ENCODE results near the gene E2F4. TPM values are rescaled to one million over a fixed set of nuclear protein-coding genes. Genes with fewer than 3 reads are reported as not detected.
A peak's percentile ranks its signal among the peaks of the same experiment; 100 is the strongest.

Gene E2F4
- total and polyA plus RNA-seq, 2 of the 13 experiments (the other 11 are each of a cell fraction or from before 2014, with no cell fraction given): 84.8 to 91.2 TPM

DNA sequence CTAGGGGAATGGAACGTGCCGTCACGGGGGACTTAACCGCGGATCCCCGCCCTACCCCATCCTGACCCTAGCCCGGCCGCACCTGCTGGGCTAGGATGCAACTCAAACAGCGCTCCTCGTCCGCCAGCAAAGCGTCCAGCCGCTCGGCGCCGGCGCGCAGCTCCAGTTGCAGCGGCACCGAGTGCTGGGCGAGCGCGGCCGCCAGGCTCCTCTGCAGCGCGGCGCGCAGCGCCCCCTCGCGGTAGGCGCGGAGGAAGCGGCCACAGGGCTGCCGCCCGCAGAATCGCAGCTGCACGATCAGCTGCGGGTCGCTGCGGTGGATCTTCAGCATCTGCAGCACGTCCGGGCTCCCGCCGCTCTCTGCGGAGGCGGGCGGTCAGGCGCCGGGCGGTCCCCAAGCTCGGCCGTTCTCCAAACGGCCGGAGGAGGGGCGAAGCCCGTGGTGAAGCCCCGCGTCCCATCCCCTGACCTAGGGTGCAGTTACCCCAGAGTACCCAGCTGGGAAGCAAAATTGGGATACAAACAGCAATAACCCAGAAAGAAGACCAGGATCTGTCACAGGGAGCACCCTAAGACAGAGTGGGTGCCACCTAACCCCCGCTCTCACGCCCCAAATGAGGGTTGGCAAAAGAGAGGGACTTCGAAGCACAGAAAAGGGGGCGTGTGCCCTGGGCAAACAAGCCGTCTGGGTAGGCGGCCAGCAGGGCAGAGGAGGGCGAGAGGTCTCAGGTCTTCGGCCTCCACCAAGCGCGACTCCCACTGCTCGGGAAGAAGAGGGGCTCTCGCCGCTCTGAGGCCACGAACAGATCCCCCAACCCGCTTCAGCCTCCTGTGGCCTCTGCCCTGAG lies 36.4 kb upstream of the E2F4 start (continued):
- TF ChIP-seq ZNF841 (CRISPR knock-in tag; IDR thresholded peaks at IDR 0.05; ENCODE audit: borderline replicate concordance) (no peak), ATF7-NPFF (CRISPR knock-in tag; IDR thresholded peaks at IDR 0.05; ENCODE audit: low read depth) (peak; percentile 78), RFXANK (CRISPR knock-in tag; IDR thresholded peaks at IDR 0.05) (no peak), ZNF350 (CRISPR knock-in tag; IDR thresholded peaks at IDR 0.05; ENCODE audit: borderline replicate concordance, low read depth) (no peak), ZNF501 (CRISPR knock-in tag; IDR thresholded peaks at IDR 0.05) (peak; percentile 77; the same call in 1 of the 2 replicates), POLR2G (IDR thresholded peaks at IDR 0.05; ENCODE audit: low read depth, low read length) (no peak), HMG20B (CRISPR knock-in tag; conservative IDR thresholded peaks at IDR 0.05) (no peak), BRD4 (CRISPR knock-in tag; IDR thresholded peaks at IDR 0.05) (peak; percentile 48; the same call in 1 of the 2 replicates), FOXJ3 (CRISPR knock-in tag; IDR thresholded peaks at IDR 0.05; ENCODE audit: borderline replicate concordance) (no peak), NR2F1 (CRISPR knock-in tag; IDR thresholded peaks at IDR 0.05) (no peak), HES4 (CRISPR knock-in tag; IDR thresholded peaks at IDR 0.05; ENCODE audit: borderline replicate concordance) (no peak), ZNF3 (CRISPR knock-in tag; IDR thresholded peaks at IDR 0.05) (no peak), POLR2A (IDR thresholded peaks at IDR 0.05; ENCODE audit: insufficient read depth in 1 of 2, low read depth in 2 of 2, low read length in 2 of 2) (no peak), ZNF367 (CRISPR knock-in tag; IDR thresholded peaks at IDR 0.05; ENCODE audit: borderline replicate concordance) (no peak), SRSF4 (IDR thresholded peaks at IDR 0.05; ENCODE audit: low read depth, low read length, poor library complexity, severe bottlenecking) (no peak), GATAD1 (CRISPR knock-in tag; IDR thresholded peaks at IDR 0.05) (0 out of 2 replicates have a peak, but pooled peaks have one; percentile 30), ZNF430 (CRISPR knock-in tag; IDR thresholded peaks at IDR 0.05) (no peak), NRL (CRISPR knock-in tag; IDR thresholded peaks at IDR 0.05; ENCODE audit: borderline replicate concordance) (no peak), ZNF616 (CRISPR knock-in tag; IDR thresholded peaks at IDR 0.05; ENCODE audit: low read depth) (no peak)
- TF ChIP-seq, protein P1, sequence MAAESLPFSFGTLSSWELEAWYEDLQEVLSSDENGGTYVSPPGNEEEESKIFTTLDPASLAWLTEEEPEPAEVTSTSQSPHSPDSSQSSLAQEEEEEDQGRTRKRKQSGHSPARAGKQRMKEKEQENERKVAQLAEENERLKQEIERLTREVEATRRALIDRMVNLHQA (CRISPR knock-in tag; IDR thresholded peaks at IDR 0.05): no peak
- TF ChIP-seq, protein P2, sequence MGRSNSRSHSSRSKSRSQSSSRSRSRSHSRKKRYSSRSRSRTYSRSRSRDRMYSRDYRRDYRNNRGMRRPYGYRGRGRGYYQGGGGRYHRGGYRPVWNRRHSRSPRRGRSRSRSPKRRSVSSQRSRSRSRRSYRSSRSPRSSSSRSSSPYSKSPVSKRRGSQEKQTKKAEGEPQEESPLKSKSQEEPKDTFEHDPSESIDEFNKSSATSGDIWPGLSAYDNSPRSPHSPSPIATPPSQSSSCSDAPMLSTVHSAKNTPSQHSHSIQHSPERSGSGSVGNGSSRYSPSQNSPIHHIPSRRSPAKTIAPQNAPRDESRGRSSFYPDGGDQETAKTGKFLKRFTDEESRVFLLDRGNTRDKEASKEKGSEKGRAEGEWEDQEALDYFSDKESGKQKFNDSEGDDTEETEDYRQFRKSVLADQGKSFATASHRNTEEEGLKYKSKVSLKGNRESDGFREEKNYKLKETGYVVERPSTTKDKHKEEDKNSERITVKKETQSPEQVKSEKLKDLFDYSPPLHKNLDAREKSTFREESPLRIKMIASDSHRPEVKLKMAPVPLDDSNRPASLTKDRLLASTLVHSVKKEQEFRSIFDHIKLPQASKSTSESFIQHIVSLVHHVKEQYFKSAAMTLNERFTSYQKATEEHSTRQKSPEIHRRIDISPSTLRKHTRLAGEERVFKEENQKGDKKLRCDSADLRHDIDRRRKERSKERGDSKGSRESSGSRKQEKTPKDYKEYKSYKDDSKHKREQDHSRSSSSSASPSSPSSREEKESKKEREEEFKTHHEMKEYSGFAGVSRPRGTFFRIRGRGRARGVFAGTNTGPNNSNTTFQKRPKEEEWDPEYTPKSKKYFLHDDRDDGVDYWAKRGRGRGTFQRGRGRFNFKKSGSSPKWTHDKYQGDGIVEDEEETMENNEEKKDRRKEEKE (IDR thresholded peaks at IDR 0.05): no peak
- TF ChIP-seq, protein P3, sequence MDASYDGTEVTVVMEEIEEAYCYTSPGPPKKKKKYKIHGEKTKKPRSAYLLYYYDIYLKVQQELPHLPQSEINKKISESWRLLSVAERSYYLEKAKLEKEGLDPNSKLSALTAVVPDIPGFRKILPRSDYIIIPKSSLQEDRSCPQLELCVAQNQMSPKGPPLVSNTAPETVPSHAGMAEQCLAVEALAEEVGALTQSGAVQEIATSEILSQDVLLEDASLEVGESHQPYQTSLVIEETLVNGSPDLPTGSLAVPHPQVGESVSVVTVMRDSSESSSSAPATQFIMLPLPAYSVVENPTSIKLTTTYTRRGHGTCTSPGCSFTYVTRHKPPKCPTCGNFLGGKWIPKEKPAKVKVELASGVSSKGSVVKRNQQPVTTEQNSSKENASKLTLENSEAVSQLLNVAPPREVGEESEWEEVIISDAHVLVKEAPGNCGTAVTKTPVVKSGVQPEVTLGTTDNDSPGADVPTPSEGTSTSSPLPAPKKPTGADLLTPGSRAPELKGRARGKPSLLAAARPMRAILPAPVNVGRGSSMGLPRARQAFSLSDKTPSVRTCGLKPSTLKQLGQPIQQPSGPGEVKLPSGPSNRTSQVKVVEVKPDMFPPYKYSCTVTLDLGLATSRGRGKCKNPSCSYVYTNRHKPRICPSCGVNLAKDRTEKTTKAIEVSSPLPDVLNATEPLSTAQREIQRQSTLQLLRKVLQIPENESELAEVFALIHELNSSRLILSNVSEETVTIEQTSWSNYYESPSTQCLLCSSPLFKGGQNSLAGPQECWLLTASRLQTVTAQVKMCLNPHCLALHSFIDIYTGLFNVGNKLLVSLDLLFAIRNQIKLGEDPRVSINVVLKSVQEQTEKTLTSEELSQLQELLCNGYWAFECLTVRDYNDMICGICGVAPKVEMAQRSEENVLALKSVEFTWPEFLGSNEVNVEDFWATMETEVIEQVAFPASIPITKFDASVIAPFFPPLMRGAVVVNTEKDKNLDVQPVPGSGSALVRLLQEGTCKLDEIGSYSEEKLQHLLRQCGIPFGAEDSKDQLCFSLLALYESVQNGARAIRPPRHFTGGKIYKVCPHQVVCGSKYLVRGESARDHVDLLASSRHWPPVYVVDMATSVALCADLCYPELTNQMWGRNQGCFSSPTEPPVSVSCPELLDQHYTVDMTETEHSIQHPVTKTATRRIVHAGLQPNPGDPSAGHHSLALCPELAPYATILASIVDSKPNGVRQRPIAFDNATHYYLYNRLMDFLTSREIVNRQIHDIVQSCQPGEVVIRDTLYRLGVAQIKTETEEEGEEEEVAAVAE (CRISPR knock-in tag; IDR thresholded peaks at IDR 0.05; ENCODE audit: borderline replicate concordance): no peak
- TF ChIP-seq, protein P4, sequence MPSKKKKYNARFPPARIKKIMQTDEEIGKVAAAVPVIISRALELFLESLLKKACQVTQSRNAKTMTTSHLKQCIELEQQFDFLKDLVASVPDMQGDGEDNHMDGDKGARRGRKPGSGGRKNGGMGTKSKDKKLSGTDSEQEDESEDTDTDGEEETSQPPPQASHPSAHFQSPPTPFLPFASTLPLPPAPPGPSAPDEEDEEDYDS (CRISPR knock-in tag; IDR thresholded peaks at IDR 0.05): peak; percentile 19; the same call in 1 of the 2 replicates
